HEK293 (cell line): ENCODE measurements around the gene CHST1.

Experiments used
- CTCF ChIA-PET: fragments of 350-600 bp; formaldehyde crosslinking; extraction: SDS; loops from one replicate; lab custom pipeline; 2021; ENCODE audit warnings: antibody characterized with exemption; lab: Yijun Ruan, JAX
- POLR2A ChIA-PET: fragments of 300-600 bp; formaldehyde crosslinking; extraction: SDS; loops from one replicate; lab custom pipeline; 2020; ENCODE audit warnings: antibody characterized with exemption, inconsistent platforms; lab: Yijun Ruan, JAX
- H3K27ac ChIP-seq: fragments of 200-500 bp; sonication (Bioruptor generic); 2 replicates; pipeline ENCODE4 v1.5.1; 2014; ENCODE audit warnings: low read depth, low read length, control low read depth, inconsistent platforms; ENCODE audit errors: extremely low read depth
- H3K36me3 ChIP-seq, 2 experiments: fragments of 200-500 bp in 1 of 2; sonication (Bioruptor generic) in 1 of 2; 1 replicate in 1 of 2; 2 replicates in 1 of 2; pipeline ENCODE4 v1.5.1; 2014 to 2017; ENCODE audit warnings: inconsistent platforms in 2 of 2, low read length in 2 of 2; ENCODE audit not compliant: control insufficient read depth in 2 of 2, insufficient read depth in 1 of 2
- H3K4me1 ChIP-seq: fragments of 200-500 bp; sonication (Bioruptor generic); 2 replicates; pipeline ENCODE4 v1.5.1; 2014; ENCODE audit warnings: mild to moderate bottlenecking, low read length, inconsistent platforms; ENCODE audit not compliant: control insufficient read depth, insufficient read depth
- H3K4me3 ChIP-seq: 2 replicates; pipeline ENCODE4 v1.5.1; 2011; ENCODE audit warnings: low read depth, mild to moderate bottlenecking, control low read depth, low read length, moderate library complexity
- H3K9me3 ChIP-seq: fragments of 200-500 bp; sonication (Bioruptor generic); 2 replicates; pipeline ENCODE4 v1.5.1; 2014; ENCODE audit warnings: low read depth, low read length, inconsistent platforms; ENCODE audit not compliant: control insufficient read depth, insufficient read depth
- FEZF1 ChIP-seq: fragments of 450-650 bp; formaldehyde crosslinking; IDR thresholded peaks from 2 replicates; pipeline ENCODE4 v1.5.1; 2016; ENCODE audit warnings: missing biosample characterization, missing genetic modification characterization
- HOXC10 ChIP-seq: sonication (generic); formaldehyde crosslinking; IDR thresholded peaks from 2 replicates; pipeline ENCODE4 v1.8.1; 2023; ENCODE audit warnings: mild to moderate bottlenecking, missing genetic modification reagents
- KLF16 ChIP-seq: fragments of 450-650 bp; formaldehyde crosslinking; IDR thresholded peaks from 2 replicates; pipeline ENCODE4 v1.5.1; 2017; ENCODE audit warnings: missing biosample characterization, missing genetic modification characterization
- KLF7 ChIP-seq: fragments of 450-650 bp; formaldehyde crosslinking; IDR thresholded peaks from 2 replicates; pipeline ENCODE4 v1.5.1; 2016; ENCODE audit warnings: missing biosample characterization, missing genetic modification characterization, borderline replicate concordance
- ZBTB6 ChIP-seq: fragments of 450-650 bp; formaldehyde crosslinking; IDR thresholded peaks from 2 replicates; pipeline ENCODE4 v1.5.1; 2017; ENCODE audit warnings: missing biosample characterization, missing genetic modification characterization
- ZBTB8A ChIP-seq: fragments of 450-650 bp; formaldehyde crosslinking; IDR thresholded peaks from 2 replicates; pipeline ENCODE4 v1.5.1; 2016; ENCODE audit warnings: missing biosample characterization, missing genetic modification characterization
- ZNF112 ChIP-seq: fragments of 450-650 bp; formaldehyde crosslinking; IDR thresholded peaks from 2 replicates; pipeline ENCODE4 v1.5.0; 2017; ENCODE audit warnings: missing biosample characterization, missing genetic modification characterization
- ZNF18 ChIP-seq: fragments of 450-650 bp; formaldehyde crosslinking; IDR thresholded peaks from 2 replicates; pipeline ENCODE4 v1.5.1; 2016; ENCODE audit warnings: missing biosample characterization, missing genetic modification characterization
- ZNF354C ChIP-seq: fragments of 450-650 bp; formaldehyde crosslinking; IDR thresholded peaks from 2 replicates; pipeline ENCODE4 v1.5.1; 2016; ENCODE audit warnings: missing biosample characterization, missing genetic modification characterization, low read depth, borderline replicate concordance
- ZNF473 ChIP-seq: fragments of 450-650 bp; formaldehyde crosslinking; IDR thresholded peaks from 2 replicates; pipeline ENCODE4 v1.5.1; 2017; ENCODE audit warnings: missing biosample characterization, missing genetic modification characterization
- ZNF626 ChIP-seq: fragments of 450-650 bp; sonication (Bioruptor Pico); formaldehyde crosslinking; IDR thresholded peaks from 2 replicates; pipeline ENCODE4 v1.5.1; 2018; ENCODE audit warnings: missing biosample characterization, missing genetic modification characterization, inconsistent platforms
- ZSCAN4 ChIP-seq: fragments of 450-650 bp; formaldehyde crosslinking; IDR thresholded peaks from 2 replicates; pipeline ENCODE4 v1.5.1; 2017; ENCODE audit warnings: missing biosample characterization, missing genetic modification characterization
- TF ChIP-seq, protein P1 (sequence below): fragments of 450-650 bp; formaldehyde crosslinking; IDR thresholded peaks from 2 replicates; pipeline ENCODE4 v1.5.1; 2016; ENCODE audit warnings: missing biosample characterization, missing genetic modification characterization
- TF ChIP-seq, protein P2 (sequence below): fragments of 450-650 bp; formaldehyde crosslinking; IDR thresholded peaks from 2 replicates; pipeline ENCODE4 v1.5.1; 2016; ENCODE audit warnings: missing biosample characterization, missing genetic modification characterization
- TF ChIP-seq, protein P3 (sequence below): fragments of 450-650 bp; formaldehyde crosslinking; IDR thresholded peaks from 2 replicates; pipeline ENCODE4 v1.5.1; 2016; ENCODE audit warnings: missing biosample characterization, missing genetic modification characterization

CHST1 gene

GRCh38 chr11:45620243-45620642 is 45.2 kb downstream of the CHST1 start (continued):
- TF ChIP-seq ZSCAN4 (tag by site-specific recombination) (no peak), FEZF1 (tag by site-specific recombination) (no peak)
- TF ChIP-seq, protein P1, sequence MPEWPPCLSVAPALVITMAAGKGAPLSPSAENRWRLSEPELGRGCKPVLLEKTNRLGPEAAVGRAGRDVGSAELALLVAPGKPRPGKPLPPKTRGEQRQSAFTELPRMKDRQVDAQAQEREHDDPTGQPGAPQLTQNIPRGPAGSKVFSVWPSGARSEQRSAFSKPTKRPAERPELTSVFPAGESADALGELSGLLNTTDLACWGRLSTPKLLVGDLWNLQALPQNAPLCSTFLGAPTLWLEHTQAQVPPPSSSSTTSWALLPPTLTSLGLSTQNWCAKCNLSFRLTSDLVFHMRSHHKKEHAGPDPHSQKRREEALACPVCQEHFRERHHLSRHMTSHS = no peak
- TF ChIP-seq, protein P2, sequence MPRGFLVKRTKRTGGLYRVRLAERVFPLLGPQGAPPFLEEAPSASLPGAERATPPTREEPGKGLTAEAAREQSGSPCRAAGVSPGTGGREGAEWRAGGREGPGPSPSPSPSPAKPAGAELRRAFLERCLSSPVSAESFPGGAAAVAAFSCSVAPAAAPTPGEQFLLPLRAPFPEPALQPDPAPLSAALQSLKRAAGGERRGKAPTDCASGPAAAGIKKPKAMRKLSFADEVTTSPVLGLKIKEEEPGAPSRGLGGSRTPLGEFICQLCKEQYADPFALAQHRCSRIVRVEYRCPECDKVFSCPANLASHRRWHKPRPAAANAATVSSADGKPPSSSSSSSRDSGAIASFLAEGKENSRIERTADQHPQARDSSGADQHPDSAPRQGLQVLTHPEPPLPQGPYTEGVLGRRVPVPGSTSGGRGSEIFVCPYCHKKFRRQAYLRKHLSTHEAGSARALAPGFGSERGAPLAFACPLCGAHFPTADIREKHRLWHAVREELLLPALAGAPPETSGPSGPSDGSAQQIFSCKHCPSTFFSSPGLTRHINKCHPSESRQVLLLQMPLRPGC (tag by site-specific recombination) = no peak

GRCh38 chr11:45618897-45619296 is 46.5 kb downstream of the CHST1 start:
- ChIA-PET CTCF (interaction anchor here (0.6 kb wide), 1 partner anchor 157 kb away, joined by 3 read pairs; no protein-coding TSS in a partner anchor), POLR2A (no interaction called here)
- Histone ChIP-seq H3K4me3 (no peak overlapping the region), H3K36me3 (no peaks in the 10 kb centered on the region), H3K4me1 (no peaks in the 10 kb centered on the region), H3K27ac (no peak overlapping the region), H3K9me3 (no peaks in the 10 kb centered on the region)
- TF ChIP-seq, protein P3, sequence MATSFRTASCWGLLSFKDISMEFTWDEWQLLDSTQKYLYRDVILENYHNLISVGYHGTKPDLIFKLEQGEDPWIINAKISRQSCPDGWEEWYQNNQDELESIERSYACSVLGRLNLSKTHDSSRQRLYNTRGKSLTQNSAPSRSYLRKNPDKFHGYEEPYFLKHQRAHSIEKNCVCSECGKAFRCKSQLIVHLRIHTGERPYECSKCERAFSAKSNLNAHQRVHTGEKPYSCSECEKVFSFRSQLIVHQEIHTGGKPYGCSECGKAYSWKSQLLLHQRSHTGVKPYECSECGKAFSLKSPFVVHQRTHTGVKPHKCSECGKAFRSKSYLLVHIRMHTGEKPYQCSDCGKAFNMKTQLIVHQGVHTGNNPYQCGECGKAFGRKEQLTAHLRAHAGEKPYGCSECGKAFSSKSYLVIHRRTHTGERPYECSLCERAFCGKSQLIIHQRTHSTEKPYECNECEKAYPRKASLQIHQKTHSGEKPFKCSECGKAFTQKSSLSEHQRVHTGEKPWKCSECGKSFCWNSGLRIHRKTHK (tag by site-specific recombination) = no peak
- TF ChIP-seq ZNF473 (no peak), ZNF18 (tag by site-specific recombination) (no peak), ZBTB8A (tag by site-specific recombination) (no peak), ZBTB6 (no peak), ZNF354C (tag by site-specific recombination) (no peak), KLF16 (tag by site-specific recombination) (no peak), KLF7 (tag by site-specific recombination) (no peak), ZNF112 (tag by site-specific recombination) (no peak), ZNF626 (no peak)

- no peak overlapping the region for H3K27ac ChIP-seq
- no peaks in the 10 kb centered on the region for H3K9me3 ChIP-seq
- POLR2A ChIA-PET = no interaction called here
- CTCF ChIA-PET = interaction anchor here (0.5 kb wide), 1 partner anchor 46 kb away, joined by 3 read pairs; no protein-coding TSS in a partner anchor
- no peak overlapping the region for H3K4me3 ChIP-seq
- no peaks in the 10 kb centered on the region for H3K4me1 ChIP-seq
- H3K36me3 ChIP-seq = no peaks in the 10 kb centered on the region
- TF ChIP-seq HOXC10 (CRISPR knock-in tag) = no peak
These were observed 47.4 kb downstream of the CHST1 start for GRCh38 chr11:45617871-45618601.
